ENCODE data around the gene GDF10. TPM values are rescaled to one million over a fixed set of nuclear protein-coding genes. Genes with fewer than 3 reads are reported as not detected.

The GDF10 gene
- polyA plus RNA-seq, 1 experiment = not detected

DNA sequence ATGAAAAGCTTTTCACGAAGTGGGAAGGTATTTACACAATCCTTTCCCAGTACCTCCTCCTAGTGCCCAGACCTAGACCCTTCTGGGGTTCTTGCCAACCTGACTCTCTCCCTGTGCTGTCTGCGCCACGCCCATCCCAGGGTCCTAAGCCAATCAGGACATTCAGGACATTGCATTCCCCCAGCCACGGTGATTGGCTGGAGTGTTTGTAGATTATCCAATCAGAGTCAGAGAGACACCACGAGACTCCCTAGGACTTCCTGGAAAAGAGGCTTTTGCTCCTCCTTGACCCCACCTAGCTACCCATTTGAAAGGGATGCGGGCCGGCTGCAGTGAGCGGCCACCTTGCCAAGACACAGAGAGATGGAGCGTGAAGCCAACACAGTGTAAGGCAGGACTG, 18.7 kb downstream of the GDF10 start:
- Histone ChIP-seq H3K27me3 (ENCODE audit: control insufficient read depth, insufficient read depth, low read length) (peaks cover 3% of the 10 kb centered on the region; the same call in 1 of the 2 replicates), H3K4me3 (ENCODE audit: low read depth, low read length) (no peak overlapping the region), H3K36me3 (ENCODE audit: control insufficient read depth, insufficient read depth, low read length) (no peaks in the 10 kb centered on the region)
- POLR2A ChIA-PET = no interaction called here
- CTCF ChIA-PET = interaction anchor here (0.7 to 1.3 kb wide), 2 partner anchors 286 to 294 kb away, joined by 3 read pairs; no protein-coding TSS in a partner anchor
- no peak for DNase-seq (ENCODE audit: low read depth)
- TF ChIP-seq, protein P1, sequence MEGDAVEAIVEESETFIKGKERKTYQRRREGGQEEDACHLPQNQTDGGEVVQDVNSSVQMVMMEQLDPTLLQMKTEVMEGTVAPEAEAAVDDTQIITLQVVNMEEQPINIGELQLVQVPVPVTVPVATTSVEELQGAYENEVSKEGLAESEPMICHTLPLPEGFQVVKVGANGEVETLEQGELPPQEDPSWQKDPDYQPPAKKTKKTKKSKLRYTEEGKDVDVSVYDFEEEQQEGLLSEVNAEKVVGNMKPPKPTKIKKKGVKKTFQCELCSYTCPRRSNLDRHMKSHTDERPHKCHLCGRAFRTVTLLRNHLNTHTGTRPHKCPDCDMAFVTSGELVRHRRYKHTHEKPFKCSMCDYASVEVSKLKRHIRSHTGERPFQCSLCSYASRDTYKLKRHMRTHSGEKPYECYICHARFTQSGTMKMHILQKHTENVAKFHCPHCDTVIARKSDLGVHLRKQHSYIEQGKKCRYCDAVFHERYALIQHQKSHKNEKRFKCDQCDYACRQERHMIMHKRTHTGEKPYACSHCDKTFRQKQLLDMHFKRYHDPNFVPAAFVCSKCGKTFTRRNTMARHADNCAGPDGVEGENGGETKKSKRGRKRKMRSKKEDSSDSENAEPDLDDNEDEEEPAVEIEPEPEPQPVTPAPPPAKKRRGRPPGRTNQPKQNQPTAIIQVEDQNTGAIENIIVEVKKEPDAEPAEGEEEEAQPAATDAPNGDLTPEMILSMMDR (IDR thresholded peaks at IDR 0.05; ENCODE audit: insufficient read depth, low read depth, low read length) = no peak

DNA sequence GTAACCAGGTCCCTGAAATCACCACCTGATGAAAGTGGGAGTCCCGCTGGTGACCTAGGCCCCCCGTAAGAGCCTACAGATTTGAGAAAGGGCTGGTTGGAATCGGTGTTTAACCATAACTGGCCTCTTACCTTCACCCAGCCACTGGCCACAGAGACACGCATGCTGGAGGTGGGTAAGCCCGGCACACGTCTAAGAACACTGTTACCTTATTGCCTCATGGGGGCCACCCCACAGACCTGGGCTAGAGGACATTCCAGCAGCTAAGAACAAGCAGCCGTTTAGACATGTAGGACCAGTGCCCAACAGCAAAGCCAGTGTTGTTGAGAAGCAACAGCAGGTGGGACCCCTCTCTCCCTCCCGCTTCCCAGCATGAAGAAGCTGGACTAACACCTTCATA, 19.8 kb downstream of the GDF10 start:
- Histone ChIP-seq H3K36me3 (ENCODE audit: control insufficient read depth, insufficient read depth, low read length) (no peaks in the 10 kb centered on the region), H3K4me3 (ENCODE audit: low read depth, low read length) (no peak overlapping the region), H3K27me3 (ENCODE audit: control insufficient read depth, insufficient read depth, low read length) (peaks cover 3% of the 10 kb centered on the region; the same call in 1 of the 2 replicates)
- TF ChIP-seq, protein P1 (IDR thresholded peaks at IDR 0.05; ENCODE audit: insufficient read depth, low read depth, low read length) = no peak
- ChIA-PET CTCF (interaction anchor here (1.3 to 2.0 kb wide), 2 partner anchors 21 to 287 kb away, joined by 3 to 4 read pairs; no protein-coding TSS in a partner anchor), POLR2A (no interaction called here)
- no peak for DNase-seq (ENCODE audit: low read depth)

DNA sequence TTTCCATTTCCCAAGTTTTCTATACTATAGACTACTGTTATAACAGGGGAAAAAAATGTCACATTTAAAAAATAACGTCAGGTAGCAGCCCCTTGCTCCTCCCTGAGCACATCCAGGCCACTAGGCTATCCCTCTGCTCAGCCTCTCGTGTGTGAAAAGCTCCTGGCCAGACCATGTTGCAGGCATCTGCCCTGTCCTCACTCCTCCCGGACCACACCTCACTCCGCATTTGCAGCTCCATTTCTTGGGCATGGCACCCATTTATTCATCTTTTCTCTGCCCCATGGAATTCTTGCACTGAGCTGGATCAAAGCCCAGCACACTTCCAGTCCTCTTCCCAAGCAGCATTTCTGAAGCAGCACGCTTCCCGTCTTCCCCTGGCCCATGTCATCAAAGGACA, 20.8 kb downstream of the GDF10 start:
- DNase-seq (ENCODE audit: low read depth) = no peak
- TF ChIP-seq, protein P1 (IDR thresholded peaks at IDR 0.05; ENCODE audit: insufficient read depth, low read depth, low read length) = no peak
- no peak overlapping the region for H3K4me3 ChIP-seq (ENCODE audit: low read depth, low read length)
- POLR2A ChIA-PET = interaction anchor here (0.5 kb wide), 1 partner anchor 308 kb away, joined by 6 read pairs; no protein-coding TSS in a partner anchor
- H3K36me3 ChIP-seq (ENCODE audit: control insufficient read depth, insufficient read depth, low read length) = no peaks in the 10 kb centered on the region
- peaks cover 3% of the 10 kb centered on the region for H3K27me3 ChIP-seq (ENCODE audit: control insufficient read depth, insufficient read depth, low read length)
- CTCF ChIA-PET = interaction anchor here (1.6 to 2.0 kb wide), 3 partner anchors 9 to 328 kb away, joined by 4 to 6 read pairs (median 5); no protein-coding TSS in a partner anchor

DNA sequence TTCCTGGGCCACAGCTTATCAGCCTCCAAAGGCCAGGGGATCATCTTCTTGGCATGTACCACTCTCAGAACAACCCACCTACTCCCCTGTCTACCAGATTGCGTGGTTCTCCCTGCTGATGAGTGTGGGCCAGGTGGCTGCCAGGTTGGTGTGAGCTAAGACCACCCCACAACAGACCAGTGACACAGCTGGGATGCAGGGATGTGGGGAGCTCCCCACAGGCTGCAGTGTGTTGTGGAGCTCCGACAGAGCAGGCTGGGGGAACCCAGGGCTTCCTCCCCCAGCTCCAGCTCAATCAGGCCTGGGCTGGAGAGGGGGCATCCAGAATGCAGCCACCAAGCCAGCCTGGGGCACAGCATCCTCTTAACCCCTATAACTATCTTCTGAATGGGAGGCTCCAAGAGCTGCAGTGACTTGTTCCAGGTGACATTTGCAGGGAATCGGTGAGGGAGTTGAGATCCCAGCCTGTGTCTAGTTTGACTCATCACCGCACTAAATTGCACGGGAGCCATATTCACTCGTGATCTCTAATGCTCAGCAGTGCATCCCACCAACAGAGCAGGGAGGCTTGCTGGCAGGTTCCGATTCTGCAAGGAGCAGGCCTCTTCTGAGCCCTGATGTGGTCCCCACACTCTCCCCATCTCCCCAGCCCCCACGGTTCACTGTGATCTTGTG, 21.7 kb downstream of the GDF10 start:
- POLR2A ChIA-PET = no interaction called here
- no peak for DNase-seq (ENCODE audit: low read depth)
- CTCF ChIA-PET = interaction anchor here (1.6 to 2.0 kb wide), 3 partner anchors 10 to 329 kb away, joined by 4 to 6 read pairs (median 5); no protein-coding TSS in a partner anchor
- Histone ChIP-seq H3K4me3 (ENCODE audit: low read depth, low read length) (no peak overlapping the region), H3K27me3 (ENCODE audit: control insufficient read depth, insufficient read depth, low read length) (peaks cover 3% of the 10 kb centered on the region), H3K36me3 (ENCODE audit: control insufficient read depth, insufficient read depth, low read length) (no peaks in the 10 kb centered on the region)
- TF ChIP-seq, protein P1 (IDR thresholded peaks at IDR 0.05; ENCODE audit: insufficient read depth, low read depth, low read length) = no peak

DNA sequence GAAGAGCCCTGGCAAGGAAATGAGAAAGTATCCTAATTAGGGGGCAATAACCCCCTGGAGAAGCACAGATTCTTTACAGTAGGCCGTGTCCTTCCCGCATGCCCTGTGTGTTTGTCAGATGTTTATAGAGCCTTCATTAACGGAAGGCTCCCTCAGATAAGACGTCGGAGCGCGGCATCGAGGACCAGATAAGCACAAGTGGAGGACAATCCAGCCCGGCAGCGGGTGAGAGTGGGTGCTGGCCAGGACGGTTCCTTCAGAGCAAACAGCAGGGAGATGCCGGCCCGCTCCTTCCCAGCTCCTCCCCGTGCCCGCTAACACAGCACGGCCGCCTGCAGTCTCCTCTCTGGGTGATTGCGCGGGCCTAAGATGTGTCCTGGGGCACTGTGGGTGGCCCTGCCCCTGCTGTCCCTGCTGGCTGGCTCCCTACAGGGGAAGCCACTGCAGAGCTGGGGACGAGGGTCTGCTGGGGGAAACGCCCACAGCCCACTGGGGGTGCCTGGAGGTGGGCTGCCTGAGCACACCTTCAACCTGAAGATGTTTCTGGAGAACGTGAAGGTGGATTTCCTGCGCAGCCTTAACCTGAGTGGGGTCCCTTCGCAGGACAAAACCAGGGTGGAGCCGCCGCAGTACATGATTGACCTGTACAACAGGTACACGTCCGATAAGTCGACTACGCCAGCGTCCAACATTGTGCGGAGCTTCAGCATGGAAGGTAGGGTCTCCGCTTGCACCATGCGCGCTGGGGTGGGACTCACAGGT, 22.5 kb downstream of the GDF10 start, which contains the start of gene GDF2:
Gene GDF2, plus strand, starts transcription at position 155 of the 762 bp plus-strand sequence. Its CDS starts 215 bp downstream, at position 370.
- DNase-seq (ENCODE audit: low read depth) = no peak
- Histone ChIP-seq H3K36me3 (ENCODE audit: control insufficient read depth, insufficient read depth, low read length) (no peaks in the 10 kb centered on the region), H3K27me3 (ENCODE audit: control insufficient read depth, insufficient read depth, low read length) (peaks cover 3% of the 10 kb centered on the region), H3K4me3 (ENCODE audit: low read depth, low read length) (no peak within 1 kb of the TSS)
- CTCF ChIA-PET = interaction anchor here (0.6 to 2.0 kb wide), 4 partner anchors 10 to 329 kb away, joined by 3 to 9 read pairs (median 6); no protein-coding TSS in a partner anchor
- TF ChIP-seq, protein P1 (IDR thresholded peaks at IDR 0.05; ENCODE audit: insufficient read depth, low read depth, low read length) = no peak
- POLR2A ChIA-PET = no interaction called here
